NCI-H146 treated with DMSO at 0.1 percent for 48 hours (cell line): ENCODE measurements around the gene RABGAP1.

Source experiments
- DNase-seq: peaks from one replicate; lab custom pipeline; 2025; ENCODE audit not compliant: unreplicated experiment; lab: John Stamatoyannopoulos, UW

RABGAP1 gene

GRCh38 chr9:122944960-122945888 is 4.4 kb downstream of the RABGAP1 start:
- DNase-seq = no peak

- DNase-seq = no peak
Measured at GRCh38 chr9:122946461-122947005, 5.7 kb downstream of the RABGAP1 start.

GRCh38 chr9:122948313-122948712 is 7.5 kb downstream of the RABGAP1 start:
- no peak for DNase-seq

- DNase-seq = no peak
Measured at GRCh38 chr9:122949696-122950095, 8.9 kb downstream of the RABGAP1 start.

DNA sequence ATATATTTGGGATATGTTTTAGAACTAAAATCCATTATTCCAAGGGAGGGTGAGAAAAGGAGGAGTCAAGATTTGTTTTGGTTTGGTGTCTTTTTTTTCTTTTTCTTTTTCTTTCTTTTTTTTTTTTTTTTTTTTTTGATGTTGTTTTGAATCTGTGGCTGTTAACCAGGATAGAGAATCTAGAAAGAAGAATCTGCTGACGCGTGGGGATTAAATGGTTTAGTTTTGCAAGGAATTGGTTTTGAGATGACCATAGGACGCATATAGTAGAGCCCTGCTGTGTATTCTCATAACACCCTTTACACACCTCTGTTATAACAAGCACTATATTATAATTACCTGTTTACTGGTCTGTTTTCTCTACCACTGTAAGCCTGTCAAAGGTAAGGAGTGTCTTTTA is 9.4 kb downstream of the RABGAP1 start:
- DNase-seq = no peak

- no peak for DNase-seq
Measured at GRCh38 chr9:122951056-122951455, 10.2 kb downstream of the RABGAP1 start.

DNA sequence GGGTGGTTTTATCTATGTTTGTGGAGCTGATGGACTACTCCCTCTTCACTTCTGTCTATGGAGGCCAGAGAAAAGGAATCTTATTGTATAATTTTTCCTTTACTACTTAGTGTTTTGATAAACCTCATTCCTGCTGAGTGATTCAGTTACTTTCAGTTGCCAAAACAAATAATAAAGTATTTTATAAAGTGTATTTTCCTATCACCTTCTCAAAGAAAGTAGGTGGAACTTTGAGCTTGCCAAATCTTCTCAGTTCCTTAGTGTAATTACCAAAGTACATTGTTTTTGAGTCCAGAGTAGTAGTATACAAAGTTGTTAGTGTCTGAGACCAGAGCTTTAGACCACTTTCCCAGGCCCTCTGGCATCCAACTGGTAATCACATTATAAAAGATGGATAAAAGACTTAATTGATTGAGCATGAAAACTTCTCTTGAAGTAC is 13.5 kb downstream of the RABGAP1 start:
- DNase-seq = no peak

- DNase-seq = no peak
Measured at GRCh38 chr9:122955961-122956360, 15.1 kb downstream of the RABGAP1 start.

GRCh38 chr9:122961139-122961538 is 20.3 kb downstream of the RABGAP1 start:
- no peak for DNase-seq

DNA sequence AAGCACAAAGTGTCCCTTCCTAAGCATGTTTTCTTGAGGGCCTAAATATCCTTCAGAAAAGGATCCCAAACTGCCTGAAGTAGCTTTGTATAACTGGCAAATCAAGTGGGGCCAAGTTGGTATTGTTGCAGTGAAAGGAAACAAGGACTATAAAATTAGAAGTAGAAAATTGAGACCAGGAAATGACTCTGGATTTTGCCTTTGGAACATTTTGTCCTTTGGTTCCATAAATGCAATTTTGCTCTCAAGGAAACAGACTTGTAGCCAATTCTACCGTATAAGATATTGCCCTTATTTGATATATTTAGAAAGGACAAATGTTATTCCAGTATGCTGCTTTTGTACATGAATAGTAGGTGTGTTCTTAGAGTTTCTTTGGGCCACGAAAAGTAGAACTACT is 34.4 kb downstream of the RABGAP1 start:
- DNase-seq = no peak

DNA sequence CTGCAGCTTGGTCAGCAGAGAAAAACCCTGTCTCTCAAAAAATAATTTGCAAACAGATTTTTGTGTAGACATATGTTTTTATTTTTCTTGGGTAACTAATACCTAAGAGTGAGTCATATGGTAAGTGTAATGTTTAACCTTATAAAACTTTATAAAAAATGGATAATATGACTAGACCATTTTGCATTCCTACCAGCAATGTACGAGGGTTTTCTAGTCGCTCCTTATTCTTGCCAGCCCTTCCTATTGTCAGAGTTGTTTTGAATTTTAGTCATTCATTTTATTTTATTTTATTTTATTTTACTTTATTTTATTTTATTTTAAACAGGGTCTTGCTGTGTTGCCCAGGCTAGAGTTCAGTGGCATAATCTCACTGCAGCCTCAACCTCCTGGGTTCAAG is 37.8 kb downstream of the RABGAP1 start:
- DNase-seq = no peak

GRCh38 chr9:122986010-122986409 is 45.2 kb downstream of the RABGAP1 start:
- no peak for DNase-seq

GRCh38 chr9:122988141-122988540 is 47.3 kb downstream of the RABGAP1 start:
- DNase-seq = no peak

- DNase-seq = no peak
Measured at GRCh38 chr9:122988920-122989621, 48.3 kb downstream of the RABGAP1 start.

- no peak for DNase-seq
Measured at GRCh38 chr9:122991370-122991830, 50.6 kb downstream of the RABGAP1 start.

DNA sequence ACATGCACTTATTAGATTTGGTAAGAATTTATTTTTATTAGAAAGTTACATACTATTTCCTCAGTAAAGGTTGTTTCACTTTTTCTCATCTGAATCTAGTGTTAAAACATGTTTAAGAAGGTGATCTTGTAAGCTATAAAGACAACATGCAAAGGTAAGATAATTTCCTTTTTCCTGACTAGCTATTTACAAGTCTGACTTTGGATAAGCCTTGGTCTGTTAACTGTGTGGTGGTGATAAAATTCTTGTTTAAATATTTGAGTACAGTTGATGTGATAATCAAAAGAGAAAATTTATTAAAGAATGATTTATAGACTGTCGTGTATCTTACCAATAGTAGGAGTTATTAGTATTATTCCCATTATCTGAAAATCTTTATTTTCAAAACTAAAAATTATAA is 55.8 kb downstream of the RABGAP1 start:
- DNase-seq = no peak

DNA sequence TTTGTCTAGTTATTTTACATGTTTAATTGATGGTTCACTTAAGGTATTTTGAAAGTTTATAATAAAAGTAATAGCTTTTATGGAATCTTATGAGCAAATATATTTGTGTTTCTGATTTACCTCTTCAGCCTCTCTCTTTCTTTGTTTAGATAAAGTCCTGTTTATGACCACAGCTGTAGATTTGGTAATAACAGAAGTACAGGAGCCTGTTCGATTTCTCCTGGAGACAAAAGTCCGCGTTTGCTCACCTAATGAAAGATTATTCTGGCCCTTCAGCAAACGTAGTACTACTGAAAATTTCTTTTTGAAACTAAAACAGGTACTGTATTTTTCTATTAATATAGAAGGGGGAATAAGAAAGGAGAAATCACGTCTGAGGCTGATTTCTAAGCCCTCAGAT is 57.6 kb downstream of the RABGAP1 start:
- no peak for DNase-seq

- no peak for DNase-seq
Measured at GRCh38 chr9:123000371-123001068, 59.7 kb downstream of the RABGAP1 start.

DNA sequence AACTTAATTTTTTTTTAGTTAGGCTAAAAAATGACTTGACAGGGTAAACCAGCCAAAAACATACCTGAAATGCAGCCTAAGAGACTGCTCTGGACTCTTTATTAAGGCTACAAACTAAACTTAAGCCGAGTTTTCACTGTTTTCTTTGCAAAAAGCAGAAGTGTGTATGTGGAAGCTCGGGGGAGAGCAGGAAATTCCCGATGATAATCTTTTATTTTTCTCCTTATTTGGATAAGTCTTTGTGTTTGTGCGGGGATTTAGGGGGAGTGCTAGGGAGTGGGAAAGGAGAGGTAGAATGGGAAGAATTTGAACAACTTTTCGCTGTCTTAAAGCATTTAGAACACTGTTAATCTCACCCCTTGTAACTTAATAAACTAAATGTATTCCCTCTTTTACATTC is 61.9 kb downstream of the RABGAP1 start:
- DNase-seq = no peak

DNA sequence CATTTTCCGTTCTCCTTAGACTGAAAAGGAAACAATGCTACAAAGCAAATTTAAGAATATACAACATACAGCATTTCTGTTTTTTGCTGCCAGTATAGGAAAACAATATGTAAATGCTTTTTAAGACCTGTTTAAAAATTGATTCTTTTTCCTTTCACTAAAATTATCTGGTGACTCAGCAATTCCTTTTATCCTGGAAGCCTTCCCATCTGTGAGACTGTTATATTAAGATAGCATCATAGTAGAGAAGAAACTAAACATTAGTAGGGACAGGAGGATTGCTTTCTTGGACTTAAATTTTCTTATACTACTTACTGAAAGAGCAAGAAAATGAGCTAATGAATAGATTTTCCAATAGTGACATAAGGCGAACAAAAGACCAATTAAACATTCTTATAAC is 62.6 kb downstream of the RABGAP1 start:
- no peak for DNase-seq

DNA sequence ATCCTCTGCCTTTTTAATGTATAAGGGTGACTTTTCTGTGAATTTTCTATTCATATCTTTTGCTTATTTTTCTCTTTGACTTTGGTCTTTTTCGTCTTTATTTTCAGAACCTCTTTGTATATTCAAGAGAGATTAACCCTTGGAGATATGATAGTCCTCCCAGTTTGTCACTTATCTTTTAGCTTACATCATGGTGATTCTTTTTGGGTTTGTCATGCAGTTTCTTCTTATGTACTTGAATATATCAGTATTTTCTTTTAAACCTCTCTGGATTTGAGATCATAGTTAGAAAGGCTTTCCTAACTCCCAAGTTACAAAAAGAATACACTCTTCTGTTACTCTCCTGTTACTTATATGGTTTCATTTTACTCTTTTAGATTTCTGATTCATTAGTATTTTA is 65.1 kb downstream of the RABGAP1 start:
- no peak for DNase-seq
